T47D (cell line): ENCODE data around the gene ZBTB44.

Experiments
- DNase-seq, 2 experiments: peaks; one replicate each; pipeline versions ENCODE4 v3.0.0 to v3.0.0-alpha.2; 2011 to 2012; ENCODE audit warnings: low read depth in 1 of 2, low spot score in 1 of 2
- JUND ChIP-seq: IDR thresholded peaks from 2 replicates; pipeline ENCODE4 v1.6.1; 2012; ENCODE audit warnings: low read depth
- in situ Hi-C: cut with HindIII; loops from 2 replicates; pipeline ENCODE4 v1.10.0; 2016; ENCODE audit warnings: low sequenced_read_pairs, low pct_unique_long_range_greater_than_20kb

The ZBTB44 gene

DNA sequence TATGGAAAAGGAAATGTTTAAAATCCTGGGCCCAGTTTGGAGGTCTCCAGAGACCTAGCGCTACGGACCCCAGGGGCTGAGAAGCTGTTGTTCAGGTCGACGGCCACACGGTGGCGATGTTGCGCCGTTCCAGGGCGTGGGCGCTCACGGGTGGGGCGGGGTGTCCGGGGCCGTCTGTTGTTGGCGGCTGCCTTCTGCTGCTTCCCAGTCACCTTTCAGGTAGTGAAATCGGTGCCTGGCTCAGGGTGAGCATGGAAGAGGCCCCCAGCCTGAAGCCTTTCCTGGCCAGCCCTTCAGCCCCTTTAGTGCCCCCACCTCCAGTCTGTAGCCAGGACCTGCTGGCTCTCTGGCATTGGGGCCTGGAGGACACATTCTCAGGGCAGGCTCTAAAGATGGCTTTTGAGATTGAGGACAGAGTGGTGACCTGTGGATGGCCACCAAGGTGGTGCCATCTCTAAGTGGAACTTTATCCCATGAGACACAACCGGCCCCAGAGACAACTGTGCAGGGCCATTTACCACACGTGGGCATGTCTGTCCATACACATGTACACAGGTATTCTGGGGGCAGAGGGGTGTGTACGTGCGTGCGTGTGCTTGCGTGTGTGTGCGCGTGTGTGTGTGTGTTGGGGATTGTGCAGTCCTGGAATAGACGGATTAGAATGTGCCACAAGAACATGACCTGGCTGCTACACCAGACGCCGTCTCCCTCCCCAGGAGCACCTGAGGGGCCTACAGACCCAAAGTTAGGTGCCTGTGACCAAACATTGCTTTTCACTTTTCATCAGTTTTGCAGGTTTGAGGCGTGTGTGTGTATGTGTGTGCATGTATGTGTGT lies 101.4 kb downstream of the ZBTB44 start:
- peak; percentile 73 to 92 for DNase-seq
- no peak for TF ChIP-seq JUND
- in situ Hi-C loops, result no loop called here

DNA sequence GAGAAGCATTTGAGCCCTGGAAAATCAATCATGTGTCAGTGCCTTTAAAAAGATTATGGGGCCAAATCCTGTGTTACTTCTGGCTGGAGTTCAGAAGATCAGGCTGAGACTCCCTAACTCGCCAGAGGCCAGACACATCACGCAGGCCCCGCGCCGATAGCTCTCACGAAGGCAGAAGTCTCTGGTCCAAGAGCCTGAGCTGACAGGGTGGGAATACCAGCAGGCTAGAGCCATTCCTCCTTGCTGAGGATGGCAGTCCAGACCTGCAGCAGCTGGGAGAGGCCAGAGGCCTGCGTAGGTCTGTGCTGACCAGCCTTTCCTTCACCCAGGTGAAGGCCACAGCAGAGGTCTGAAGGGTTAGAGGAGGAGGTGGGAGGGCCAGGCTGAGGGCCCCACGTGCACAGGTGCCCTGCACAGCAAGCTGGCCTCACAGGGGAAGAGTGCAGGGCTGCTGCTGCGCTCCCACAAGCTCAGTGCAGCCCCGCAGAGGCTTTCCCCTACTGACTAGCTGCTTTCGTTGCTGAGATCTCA lies 102.2 kb downstream of the ZBTB44 start:
- TF ChIP-seq JUND, result no peak
- in situ Hi-C loops, result no loop called here
- DNase-seq, result no peak

DNA sequence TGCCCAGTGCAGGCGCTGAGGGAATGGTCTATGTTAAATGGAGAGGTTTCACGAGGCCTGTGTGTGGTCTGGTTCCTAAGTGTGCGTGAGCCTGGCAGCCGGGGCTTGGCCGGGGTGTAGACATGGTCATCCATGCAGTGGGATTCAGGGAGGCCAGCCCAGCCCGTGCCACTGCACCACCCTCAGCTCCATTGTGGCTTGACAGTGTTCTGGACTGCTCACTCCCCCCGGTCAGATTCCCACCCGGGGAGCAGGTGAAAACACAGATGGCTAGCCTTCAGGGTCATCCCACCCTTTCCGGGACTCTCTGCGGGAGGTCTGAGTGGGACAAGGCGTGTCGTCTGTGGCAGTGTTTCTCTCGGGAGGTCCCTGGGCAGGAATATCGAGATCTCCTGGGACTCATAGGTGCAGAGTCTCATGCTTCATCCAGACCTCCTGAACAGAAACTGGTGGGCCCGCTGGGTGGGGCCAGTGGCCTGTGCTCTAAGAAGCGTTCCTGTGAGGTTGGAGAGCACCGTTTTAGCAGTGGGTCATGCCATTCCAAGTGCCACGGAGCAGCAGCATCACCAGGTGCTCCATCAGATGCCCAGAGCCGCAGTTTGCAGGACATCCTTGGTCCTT lies 102.8 kb downstream of the ZBTB44 start:
- TF ChIP-seq JUND, result no peak
- no peak for DNase-seq
- in situ Hi-C loops, result no loop called here

DNA sequence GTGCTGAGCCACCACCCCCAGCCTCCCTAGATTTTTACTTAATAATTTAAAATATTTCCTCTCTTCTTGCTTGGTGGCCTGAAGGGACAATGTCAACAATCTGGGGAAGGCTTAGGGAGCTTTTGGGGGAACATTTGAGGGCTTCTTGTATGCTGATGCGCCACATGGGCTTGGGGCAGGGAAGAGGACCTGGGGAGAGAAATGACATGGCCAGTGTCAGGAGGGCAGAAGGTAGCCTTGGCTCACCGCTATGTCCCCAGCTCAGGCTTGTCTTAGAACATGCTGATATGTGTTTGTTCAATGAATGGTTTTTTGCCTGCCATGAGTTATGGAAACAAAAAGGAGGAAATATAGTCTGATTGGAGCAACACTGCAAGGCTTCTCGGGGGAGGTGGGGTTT lies 103.6 kb downstream of the ZBTB44 start:
- no peak for TF ChIP-seq JUND
- no peak for DNase-seq
- in situ Hi-C loops, result no loop called here

DNA sequence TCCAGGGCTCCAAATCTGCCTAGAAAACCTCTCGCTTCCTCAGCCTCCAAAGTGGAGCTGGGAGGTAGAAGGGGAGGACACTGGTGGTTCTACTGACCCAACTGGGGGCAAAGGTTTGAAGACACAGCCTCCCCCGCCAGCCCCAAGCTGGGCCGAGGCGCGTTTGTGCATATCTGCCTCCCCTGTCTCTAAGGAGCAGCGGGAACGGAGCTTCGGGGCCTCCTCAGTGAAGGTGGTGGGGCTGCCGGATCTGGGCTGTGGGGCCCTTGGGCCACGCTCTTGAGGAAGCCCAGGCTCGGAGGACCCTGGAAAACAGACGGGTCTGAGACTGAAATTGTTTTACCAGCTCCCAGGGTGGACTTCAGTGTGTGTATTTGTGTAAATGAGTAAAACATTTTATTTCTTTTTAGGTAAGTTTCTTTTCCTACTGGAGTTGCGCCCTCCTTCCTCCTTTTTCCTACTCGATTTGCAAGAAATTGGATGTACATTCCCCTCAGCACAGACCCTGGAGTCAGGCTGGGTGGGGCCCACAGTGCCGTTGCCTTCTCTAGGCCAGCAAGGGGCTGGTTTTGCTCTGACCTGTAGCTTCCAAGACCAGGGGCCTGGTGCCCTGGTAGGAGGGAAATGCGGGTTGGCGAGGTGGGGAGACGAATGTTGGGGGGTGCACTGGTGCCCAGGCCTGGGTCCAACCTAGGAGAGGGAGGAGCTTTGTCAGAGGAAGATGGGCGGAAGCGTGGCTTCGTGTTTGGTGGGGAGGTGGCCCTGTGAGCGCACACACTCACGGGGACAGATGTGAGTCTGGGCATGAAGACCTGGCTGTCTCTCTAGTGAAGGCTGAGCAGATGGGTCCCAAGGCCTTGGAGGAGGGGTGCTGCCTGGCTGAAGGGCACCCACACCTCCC lies 104.5 kb downstream of the ZBTB44 start:
- in situ Hi-C loops, result no loop called here
- TF ChIP-seq JUND, result no peak
- no peak for DNase-seq

DNA sequence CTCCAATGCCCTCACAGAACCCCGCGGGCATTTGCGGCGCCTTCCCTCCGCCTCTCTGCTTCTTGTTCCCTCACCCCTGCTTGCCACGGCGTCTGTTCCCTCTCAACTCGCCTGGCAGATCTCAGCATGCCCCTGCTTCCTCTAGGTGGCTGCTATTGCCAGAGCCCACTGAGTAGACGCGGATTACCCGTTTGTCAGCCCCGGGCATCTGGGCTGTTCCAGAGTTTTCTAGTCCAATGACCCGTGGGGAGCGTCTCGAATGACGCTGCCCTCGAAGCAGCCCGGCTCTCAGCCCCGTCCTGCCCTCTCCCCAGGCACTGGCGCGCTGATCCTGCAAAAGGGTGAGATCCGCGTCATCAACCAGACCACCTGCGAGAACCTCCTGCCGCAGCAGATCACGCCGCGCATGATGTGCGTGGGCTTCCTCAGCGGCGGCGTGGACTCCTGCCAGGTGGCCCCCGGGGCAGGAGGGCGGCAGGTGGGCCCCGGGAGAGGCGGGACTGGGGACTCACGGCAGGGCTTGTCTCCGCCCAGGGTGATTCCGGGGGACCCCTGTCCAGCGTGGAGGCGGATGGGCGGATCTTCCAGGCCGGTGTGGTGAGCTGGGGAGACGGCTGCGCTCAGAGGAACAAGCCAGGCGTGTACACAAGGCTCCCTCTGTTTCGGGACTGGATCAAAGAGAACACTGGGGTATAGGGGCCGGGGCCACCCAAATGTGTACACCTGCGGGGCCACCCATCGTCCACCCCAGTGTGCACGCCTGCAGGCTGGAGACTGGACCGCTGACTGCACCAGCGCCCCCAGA lies 105.4 kb downstream of the ZBTB44 start:
- in situ Hi-C loops, result no loop called here
- no peak for DNase-seq
- TF ChIP-seq JUND, result no peak

DNA sequence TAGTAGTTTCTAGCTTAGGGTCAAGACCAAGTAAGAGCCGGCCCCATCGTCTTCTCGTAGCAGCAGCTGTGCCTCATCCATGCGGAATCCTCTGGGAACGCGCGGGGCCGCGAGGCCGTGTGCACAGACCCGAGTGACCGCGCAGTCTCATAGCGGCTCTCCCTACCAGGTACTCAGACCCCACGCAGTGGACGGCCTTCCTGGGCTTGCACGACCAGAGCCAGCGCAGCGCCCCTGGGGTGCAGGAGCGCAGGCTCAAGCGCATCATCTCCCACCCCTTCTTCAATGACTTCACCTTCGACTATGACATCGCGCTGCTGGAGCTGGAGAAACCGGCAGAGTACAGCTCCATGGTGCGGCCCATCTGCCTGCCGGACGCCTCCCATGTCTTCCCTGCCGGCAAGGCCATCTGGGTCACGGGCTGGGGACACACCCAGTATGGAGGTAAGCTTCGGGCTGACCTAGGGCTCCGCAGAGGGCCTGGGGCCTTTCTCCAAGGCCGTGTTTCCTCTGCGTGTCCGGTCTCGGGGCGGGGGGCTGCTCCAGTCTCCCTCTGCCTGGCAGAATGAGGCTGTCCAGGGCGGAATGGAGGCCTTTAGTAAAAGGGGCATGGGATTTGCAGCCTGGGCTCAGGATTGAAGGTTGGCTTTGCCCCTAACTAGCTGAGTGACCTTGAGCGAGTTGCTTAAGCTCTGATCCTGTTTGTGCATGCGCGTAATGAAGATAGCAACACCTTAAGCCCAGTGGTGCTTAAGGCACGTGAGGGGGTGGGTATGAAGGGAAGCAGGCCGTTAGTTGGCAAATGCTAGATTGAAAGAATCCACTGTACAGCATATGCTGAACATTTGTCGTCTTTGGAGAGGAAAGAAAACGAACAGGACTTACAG lies 106.2 kb downstream of the ZBTB44 start:
- in situ Hi-C loops, result no loop called here
- DNase-seq, result no peak
- TF ChIP-seq JUND, result no peak

DNA sequence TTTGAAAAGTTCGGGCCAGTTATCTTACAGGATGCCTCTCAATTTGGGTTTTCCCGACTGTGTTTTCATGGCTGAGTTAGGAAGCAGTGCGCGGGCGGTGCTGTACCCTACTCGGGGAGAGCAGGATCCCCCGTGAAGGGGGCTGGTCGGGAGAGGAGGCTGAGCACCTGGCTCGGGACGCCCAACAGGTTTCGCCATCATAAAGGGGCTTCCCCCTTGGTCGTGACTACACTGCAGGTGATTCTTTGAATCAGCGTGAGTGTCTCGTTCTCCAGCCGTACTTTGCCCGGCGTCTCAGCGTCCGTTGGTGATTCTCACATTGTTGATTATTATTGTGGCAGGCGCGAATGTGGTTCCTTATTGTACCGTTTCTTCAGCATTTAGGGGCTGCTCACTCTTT lies 108.6 kb downstream of the ZBTB44 start:
- no peak for DNase-seq
- in situ Hi-C loops, result no loop called here
- no peak for TF ChIP-seq JUND

DNA sequence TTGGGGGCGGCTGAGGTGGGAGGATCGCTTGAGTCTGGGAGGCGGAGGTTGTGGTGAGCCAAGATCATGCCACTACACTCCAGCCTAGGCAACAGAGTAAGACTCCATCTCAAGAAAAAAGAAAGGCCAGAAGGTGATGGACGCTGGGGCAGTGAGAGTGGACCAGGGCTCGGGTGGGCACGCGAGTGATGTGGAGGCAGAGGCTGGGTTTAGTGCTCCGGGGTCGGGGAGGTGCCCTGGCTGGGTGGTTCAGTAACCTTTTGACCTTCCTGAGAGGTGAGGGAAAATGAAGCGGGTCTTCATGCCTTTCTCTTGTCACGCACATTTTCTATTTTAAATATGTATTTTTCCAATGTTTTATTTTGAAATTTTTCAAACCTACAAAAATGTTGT lies 110.0 kb downstream of the ZBTB44 start:
- in situ Hi-C loops, result no loop called here
- TF ChIP-seq JUND, result no peak
- DNase-seq, result no peak

DNA sequence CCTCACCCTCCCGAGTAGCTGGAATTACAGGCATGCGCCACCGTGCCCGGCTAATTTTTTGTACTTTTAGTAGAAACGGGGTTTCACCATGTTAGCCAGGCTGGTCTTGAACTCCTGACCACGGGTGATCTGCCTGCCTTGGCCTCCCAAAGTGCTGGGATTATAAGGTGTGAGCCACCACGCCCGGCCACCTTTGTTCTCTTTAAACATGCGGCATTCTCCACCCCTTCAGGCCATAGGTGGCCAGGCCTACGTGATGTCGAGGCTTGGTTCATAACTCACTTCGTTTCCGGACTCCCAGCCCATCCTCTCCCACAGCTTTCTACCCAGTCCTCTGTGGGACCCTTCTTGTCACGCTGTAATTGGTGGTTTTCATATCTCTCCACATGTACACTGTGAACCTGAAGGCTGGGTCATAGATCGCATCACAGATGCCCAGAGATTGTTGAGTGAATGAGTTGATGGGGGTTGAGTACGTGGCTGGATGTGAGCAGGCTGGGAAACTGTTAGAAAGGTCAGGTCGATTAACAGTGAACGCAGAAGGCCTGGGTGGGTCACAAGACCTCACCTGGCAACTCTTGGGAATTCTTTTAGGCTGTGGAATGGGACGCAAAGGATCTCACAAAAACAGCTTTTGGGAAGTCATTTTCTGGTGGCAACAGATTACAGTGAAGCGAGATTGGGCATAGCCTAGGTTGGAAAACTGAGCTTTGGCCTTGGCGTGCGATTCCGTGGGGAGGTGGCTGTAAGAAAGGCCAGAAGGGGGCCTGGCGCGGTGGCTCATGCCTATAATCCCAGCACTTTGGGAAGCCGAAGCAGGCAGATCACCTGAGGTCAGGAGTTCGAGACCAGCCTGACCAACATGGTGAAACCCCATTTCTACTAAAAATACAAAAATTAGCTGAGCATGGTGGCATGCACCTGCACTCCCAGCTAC lies 110.7 kb downstream of the ZBTB44 start:
- in situ Hi-C loops, result no loop called here
- DNase-seq, result no peak
- TF ChIP-seq JUND, result no peak
